ENCODE data around the gene VPS13D.
"Not testable (repeated sequence)": the region's sequence is repeated elsewhere in the genome, so short reads cannot be mapped to it uniquely, and the experiment has no call there.

VPS13D gene

DNA sequence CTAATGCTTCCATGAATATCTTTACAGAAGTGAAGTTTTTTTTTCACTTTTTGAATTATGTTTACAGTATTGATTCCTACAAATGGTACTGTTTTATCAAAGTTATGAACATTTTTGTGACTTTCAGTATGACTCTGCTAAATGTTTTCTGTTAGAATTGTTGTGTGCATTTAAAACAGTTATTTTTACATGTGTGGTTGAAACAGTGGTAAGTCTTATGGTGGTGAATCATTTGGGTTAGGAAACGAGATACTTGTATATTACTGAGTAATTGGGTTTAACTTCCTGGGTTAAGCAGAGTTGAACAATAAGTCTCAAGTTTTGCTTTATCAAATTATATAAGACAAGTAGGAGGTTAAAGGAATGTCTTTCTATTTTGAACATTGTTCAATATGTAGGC lies 66.8 kb downstream of the VPS13D start:
- no peak for DNase-seq

DNA sequence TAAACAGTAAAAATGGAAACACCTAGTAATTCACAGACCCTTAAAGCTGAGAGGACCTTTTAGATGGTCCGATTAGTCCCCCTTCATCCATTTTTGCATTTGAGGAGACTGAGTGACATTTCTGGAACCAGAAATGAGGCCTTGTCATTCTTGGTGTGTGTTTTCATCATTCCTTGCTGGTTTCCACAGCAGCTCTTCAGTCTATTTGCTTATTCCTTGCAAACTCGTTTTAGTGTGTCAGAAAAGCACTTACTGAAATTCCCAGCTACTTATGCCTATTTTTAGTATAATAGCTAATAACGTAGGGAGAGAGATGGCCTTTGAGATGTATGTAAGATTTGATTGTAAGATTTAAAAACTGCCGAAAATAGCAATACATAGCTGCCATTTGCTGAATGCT lies 70.9 kb downstream of the VPS13D start:
- DNase-seq, result no peak

DNA sequence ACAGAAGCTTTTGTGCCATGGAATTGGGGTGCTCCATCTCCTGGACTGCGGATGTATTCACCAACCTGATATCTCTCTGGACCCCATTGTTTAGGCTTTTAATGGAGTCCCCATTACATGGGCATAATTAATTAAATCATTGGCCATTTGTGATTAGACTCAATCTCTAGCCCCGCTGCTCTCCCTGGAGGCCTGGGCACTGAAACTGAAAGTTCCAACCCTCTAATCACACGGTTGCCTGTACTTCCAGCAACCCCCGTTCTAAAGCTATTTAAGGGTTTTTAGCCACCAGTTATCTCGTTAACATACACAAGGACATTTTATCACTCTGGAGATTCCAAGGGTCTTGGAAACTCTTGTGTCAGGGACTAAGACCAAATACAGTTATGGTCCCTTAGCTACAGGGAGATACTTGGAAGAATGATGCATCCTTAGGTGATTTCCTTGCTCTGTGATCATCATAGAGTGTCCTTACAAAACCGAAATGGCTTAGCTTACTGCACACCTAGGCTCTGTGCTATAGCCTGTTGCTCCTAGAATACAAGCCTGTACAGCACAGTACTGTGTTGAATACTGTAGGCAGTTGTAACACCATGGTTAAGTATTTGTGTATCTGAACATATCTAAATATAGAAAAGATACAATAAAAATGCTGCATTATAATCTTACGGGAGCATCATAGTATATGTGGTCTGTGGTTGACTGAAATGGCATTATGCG lies 71.8 kb downstream of the VPS13D start:
- no peak for DNase-seq

DNA sequence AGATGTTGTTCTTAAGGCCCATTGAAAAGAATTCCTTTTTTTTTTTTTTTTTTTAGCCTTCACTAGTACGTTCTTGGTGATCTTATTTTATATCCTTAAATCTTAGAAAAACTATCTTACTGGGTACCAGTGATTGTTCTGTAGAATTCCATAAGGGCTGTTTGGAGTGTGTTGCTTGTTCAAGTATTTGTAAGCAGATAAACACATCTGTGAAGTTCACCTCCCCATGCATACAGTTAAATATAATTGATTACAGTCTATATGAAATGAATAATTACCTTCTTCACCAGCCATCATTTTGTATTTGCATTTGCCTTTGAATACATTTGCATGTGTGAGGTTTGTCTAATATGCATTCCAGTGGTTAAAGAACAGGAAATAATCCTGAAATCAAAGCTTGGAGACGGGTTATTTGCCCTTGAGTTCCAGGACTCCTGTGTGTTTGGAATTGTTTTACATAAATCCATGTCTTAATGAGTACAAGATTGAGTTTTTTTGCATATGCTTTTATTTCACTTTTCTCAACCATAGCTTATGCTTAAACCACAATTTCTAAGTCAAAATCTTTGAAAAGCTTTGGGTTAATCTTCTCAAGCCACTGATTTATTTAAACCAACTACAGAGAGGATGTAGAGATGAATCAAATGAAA lies 73.1 kb downstream of the VPS13D start:
- DNase-seq, result no peak

DNA sequence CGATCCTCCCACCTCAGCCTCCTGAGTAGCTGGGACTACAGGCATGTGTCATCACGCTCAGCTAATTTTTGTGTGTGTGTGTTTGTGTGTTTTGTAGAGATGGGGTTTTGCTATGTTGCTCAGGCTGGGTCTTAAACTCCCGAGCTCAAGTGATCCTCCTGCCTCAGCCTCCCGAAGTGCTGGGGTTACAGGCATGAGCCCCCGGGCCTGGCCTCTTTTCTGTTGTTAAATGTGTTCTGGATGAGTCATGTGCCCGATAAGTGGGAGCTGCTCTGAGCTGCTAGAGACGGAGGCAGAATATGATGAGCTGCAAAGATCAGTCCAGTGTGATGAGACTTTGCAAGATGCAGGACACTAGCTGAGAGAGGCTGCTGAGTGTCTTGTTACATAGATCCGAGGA lies 75.5 kb downstream of the VPS13D start:
- DNase-seq, result no peak

DNA sequence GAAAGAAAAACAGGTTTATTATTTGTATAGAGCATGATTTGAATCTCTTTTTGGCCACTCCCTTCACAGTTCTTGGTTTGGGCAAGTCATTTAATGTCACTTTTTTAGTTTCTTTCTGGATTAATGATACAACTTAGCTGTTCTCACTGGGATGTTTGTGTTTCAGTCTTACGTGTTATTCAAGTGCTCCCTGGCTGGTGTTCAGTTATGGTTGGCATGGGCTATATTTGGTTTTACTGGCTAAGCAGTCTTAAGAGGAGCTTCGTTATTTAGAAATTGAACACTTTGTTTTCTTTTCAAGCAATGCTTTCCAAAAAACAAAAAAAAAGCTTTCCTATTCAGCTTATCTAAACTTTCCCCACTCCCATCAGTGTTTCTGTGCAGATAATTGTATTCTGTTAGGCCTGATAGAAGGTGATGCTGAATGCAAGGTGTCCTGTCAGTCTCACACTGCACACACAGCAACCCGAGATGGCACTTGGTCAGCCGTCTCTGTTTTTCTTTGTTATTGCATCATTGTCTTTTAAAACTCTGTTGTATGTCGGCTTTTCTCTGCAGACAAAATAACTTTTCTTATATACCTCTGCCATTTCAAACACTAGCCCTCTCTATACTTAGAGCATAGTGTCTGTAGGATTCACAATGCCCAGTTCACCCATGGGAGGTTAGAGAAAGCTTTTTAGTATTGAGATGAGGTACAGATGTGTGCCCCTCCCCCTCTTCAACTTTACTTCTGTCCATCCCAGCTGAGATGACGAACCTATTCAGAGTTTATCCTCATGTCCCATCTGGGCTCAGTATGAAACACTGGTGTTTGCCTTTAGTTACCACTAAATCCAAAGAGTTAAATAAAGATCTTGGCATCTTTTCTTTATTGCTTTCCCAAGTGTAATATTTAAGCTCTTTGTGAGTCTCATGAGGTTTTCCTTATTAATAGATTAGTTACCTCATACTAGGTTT lies 80.2 kb downstream of the VPS13D start:
- no peak for DNase-seq

DNA sequence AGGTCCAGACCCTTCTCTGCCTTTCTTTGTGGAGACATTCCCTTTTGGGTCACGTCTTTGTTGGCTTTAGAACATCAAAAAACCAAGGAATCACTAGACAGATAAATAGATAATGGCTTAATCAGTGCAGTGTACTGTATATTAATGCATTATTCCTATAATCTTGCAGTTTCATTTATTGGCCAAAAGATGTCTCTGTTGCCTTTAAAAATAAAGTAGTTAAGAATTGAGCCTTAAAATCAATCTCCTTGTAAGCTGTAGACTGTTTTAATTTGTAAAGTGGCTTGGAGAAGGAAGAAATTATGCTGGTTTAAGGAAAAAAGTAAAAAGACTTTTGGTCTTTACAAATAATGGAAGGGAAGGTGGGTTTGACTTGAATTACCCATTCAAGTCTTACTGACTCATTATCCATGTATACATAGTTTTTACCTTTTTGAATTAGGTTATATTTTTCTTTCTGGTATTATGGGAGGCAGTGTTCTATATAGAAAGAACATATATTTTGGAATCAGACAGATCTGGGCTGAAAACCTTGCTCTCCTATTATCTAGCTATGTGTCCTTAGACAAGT lies 84.6 kb downstream of the VPS13D start:
- DNase-seq, result peak; percentile 77

DNA sequence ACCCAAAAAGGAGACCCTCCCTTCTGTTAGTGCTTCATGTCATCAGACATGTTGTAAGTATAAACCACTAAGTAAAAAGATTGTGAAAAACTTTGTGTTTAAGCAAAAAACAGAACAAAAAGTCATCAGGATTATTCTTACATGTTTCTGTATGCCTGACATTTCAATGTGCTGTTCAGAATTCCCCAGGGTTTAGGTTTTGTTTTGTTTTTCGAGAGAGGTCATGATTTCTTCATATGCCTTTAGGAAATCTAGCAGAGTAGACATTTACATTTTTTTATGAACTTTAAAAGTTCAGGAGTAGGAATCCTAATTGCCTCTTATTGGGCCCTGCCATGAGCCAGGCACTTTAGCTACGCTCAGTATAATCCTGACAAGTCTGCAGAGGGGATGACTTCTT lies 85.3 kb downstream of the VPS13D start:
- DNase-seq, result no peak

DNA sequence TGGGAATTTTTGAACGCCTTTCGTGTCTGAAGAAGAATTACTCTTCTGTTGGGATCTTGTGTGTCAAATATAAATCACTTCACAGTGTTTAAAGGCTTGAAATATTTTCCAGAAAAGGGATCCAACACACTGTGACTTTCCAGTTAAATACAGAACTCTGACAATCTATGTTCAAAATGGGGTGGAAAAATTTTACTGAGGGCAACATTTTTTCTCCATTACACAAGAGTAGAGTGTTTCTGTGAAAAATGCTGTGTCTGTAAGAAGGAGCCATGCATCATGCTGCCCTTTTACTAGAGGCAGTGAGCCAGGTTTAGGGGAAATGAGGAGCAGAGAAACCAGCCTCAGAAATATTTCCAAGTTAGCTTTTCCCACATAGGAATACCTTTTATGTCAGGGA lies 86.5 kb downstream of the VPS13D start:
- no peak for DNase-seq

DNA sequence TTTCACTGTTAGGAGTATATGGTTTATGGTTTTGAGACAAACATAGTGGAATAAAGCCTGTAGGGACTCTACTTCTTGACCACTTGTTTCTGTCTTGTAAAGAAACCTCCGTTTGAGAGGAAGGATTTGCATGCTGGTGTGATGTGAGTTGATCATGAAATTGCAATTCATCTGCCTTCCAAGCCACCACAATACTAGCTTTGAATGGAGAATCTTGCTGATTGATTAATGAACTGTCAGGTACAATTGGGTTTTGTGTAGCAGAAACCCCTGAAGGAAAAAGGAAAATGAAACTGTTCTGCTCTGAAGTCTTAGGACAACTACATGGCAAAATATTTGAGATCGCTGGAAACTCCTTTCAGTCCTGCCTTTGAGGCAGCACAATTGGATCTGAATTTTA lies 90.7 kb downstream of the VPS13D start:
- DNase-seq, result no peak

DNA sequence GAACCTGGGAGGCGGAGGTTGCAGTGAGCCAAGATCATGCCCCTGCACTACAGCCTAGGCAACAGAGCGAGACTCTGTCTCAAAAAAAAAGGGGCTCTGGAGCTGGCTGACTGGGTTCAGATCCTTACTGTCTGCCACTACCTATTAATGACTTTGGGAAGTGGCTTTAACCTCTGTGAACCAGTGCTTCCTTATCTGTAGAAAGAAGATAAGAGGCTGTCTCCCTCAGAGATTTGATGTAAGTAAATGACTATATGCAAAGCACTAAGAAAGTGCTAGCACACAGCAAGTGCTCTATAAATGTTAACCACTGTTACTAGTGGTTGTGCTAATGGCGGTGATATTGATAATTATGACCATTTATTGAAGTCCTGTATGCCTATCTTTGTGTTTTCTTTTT lies 94.6 kb downstream of the VPS13D start:
- no peak for DNase-seq

DNA sequence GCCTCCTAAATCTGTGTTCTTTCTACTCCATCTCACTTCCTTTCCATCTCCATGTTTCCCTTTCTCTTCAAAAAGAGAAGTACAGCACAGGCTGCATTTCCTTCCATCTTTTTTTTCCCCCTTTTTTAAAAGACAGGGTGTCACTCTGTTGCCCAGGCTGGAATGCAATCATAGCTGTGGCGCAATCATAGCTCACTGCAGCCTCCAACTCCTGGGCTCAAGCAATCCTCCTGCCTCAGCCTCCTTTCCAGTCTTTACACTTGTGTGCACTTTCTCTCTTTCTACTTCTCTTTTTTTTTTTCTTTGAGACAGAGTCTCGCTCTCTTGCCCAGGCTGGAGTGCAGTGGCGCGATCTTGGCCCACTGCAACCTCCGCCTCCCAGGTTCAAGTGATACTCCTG lies 95.1 kb downstream of the VPS13D start:
- not testable (repeated sequence) for DNase-seq

DNA sequence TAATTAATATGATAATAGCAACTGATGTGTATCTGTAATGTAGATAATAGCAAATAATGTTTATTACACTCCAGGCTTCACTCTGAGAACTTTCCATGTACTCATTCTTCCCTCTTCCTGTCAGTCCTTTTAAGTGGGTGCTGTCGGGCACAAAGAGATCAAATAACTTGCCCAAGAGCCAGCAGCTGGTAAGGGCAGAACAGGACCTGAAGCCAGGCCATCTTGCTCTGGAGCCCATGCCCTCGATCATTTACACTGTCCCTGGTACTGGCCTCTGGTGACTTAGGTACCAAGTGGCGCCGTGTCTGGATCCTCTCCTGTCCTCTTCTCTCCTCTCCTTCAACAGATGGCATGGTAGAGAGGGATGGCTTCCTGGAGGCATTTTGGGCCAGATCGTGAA lies 97.2 kb downstream of the VPS13D start:
- peak; percentile 78 for DNase-seq

DNA sequence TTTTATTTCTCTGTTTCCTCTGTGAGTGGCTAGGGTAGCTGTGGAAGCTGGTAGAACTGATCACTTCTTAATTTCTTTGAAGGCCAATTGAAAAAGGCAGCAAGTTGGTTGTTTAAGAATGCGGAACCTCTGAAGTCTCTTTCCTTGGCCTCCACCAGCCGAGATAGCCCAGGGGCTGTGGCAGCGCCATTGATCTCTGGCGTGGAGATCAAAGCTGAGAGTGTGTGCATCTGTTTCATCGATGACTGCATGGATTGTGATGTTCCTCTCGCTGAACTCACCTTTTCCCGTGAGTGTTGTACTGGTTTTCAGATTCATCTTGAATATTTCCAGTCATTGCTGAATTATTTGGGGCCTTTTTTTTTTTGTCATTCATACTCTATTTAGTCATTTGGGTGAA lies 97.7 kb downstream of the VPS13D start:
- no peak for DNase-seq

DNA sequence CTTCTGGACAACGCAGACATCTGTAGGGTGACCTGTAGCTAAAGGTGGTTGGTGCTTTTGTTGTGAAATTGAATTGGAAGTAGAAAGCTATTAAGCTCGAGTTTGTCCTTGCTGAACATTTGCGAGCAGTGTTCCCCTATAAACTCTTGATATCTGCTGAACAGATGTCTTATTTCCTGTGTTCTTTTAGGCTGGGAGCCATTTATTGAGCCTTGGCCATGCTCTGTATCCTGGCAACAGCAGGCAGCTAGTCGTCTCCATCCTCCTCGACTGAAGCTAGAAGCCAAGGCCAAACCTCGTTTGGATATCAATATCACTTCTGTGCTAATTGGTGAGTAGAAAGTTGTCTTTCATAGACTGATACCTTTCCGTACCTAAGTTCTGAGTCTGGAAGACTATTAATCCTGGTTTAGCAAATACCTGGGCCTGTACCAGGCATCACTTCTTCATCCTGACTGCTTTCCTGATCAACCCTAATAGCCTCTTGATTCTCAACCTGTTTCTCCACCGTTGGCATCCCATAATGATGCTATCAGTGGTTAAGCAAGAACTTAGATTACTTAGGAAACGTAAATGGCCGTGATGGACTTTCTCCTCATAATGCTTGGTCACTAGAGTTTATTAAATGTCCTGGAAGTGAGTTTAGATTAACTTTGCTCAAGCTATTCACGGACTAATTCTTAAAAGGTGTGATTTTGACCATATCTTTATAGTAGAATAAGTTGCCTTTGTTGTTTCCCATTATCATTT lies 103.4 kb downstream of the VPS13D start:
- DNase-seq, result no peak

DNA sequence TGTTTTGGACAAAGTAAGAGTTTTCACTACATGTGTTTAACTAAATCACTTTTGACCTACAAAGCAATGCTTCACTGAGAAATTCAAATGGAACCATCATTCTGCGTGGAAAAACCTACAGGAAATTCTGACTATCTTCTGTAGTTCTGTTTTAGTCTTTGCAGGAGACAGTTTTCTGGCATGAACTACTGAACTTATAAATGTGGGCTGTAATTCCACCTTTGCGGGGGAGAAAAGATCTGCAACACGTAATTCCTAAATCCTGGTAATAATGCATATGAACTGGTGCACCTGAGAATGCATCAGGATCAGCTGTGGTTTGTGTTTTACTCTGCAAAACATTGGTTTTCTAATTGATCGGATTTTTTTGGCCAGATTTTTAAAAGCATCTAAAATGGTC lies 106.0 kb downstream of the VPS13D start:
- no peak for DNase-seq

DNA sequence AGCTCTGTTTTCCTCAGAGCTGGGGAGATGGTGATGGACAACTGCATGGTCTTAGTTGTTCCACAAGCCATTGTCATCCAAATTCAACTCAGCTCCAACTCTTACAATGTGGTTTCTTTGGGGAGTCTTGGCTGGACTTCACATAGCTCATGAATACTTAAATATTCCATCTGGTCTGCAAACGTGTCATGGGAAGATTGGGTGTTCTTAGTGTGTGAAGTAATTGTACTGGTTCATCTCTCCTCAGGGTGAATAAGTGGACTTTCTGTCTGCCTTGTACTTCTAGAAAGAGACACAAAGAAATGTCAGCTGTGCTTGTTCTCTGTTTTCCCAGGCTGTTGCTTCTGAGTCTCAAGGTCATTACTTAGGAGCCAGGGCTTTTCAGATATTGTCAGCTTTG lies 106.6 kb downstream of the VPS13D start:
- DNase-seq, result no peak

DNA sequence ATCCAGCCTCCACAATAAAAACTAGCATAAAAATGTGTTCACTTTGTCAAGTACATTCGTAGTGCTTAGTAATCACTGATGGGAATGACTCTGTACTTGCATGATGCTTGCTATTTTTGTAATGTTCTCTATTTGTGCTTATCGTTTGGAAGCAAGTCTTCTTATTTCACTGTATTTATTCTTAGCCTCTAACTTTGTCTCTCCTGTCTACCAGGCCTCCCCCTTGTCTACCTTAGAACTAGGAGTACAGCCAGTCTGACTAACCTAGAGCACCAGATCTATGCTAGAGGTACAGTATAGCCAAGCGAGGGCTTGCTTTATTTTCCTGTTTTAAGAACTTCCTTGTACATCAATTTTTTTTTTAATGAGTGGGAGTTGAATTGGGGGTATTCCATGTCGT lies 108.2 kb downstream of the VPS13D start:
- no peak for DNase-seq

DNA sequence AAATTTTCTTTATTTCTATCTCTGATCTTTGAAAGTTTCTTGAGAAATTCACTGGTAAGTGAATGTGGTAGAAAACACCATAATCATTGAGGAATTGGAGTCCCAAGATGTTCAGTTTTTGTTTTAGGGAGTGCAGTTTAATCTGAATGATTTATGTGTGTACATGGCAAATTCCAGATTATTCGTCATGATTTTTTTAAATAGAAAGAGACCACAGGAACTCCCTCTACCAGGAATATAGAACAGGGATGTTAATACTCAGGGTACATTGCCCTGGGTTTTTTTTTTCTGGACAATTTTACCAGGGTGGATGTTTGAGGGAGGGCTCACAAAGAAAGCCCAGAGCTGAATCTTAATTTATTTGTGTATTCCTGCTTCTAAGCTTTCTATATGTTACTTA lies 109.0 kb downstream of the VPS13D start:
- DNase-seq, result no peak

DNA sequence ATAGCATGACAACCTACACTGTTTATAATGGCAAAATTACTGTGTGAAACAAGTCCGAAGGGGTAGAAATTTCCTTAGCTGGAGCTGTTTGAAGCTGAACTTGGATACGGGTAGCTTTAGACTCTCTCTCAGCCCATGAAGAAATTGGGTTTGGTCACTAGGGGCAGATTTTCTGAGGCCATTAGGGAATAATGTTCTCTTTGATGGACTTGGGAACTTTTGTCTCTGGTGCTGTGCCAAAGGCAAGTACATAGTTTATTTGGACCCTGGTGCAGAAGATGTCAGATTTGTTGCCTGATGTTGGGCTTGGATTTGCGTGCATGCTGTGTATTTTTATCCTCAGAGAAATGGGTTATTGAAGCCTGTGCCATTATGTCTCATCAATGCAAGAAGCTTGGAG lies 109.6 kb downstream of the VPS13D start:
- DNase-seq, result no peak

DNA sequence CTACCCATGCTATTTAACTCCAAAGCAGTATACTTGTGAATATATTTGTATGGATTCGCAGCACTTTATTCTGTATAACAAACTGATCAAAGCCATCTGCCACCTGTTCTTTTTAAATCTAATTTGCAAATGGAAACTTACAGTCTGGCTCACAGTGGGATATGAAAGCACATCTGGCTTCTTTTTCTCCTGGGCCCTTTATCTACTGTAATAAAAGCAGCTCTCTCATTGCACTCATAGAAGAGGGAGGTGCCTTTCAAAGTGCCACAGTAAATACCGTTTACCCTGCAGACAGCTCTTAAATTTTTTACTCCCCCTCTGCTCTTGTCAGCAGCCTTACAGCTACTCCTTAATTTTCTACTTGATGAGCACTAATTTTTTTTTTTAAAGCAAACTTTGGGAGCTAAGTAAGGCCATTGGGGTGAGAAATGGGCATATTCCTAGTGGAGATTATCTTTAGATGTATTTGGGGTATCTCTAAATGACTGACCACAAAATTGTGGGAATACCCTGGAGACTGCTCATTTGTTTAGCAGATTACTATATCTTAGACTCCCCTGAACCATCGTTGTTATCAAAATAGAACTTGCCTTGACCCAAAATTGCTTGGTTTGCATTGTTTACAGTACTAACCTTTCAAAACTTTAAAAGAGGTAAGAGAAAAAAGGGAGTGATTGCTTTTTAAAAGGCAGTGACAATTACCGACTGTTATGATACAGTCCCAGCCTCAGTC lies 110.1 kb downstream of the VPS13D start:
- peak; percentile 35 for DNase-seq

DNA sequence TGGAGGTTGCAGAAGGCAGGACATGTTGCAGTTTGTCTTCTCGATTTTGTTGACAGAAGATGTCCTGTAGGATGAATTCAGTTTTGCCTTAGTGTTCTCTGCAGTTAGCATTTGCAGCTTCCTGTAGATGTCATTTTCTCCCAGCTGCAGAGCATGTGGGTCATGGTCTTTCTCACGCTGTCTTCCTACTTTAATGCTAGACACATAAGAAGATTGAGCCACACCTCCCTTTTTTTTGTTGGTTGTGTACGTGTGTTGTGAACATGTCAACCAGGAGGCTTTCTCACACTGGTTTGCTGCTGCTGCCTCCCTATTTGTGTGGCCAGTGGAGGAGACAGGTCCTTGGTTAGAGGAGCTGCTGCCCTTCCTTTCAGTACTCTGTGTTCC lies 110.7 kb downstream of the VPS13D start:
- DNase-seq, result no peak
